Sigmoid colon (tissue), 4 donors: ENCODE results near the gene POLR1B.
"Not testable (repeated sequence)": the region's sequence is repeated elsewhere in the genome, so short reads cannot be mapped to it uniquely, and the experiment has no call there.

ENCODE experiments used
- POLR2AphosphoS5 ChIP-seq, 4 donors: sonication (generic); formaldehyde crosslinking; IDR thresholded peaks; one replicate each; pipeline ENCODE4 v1.6.1; 2017; ENCODE audit warnings: antibody characterized with exemption in 4 of 4
- TF ChIP-seq, protein P1 (sequence below), 4 experiments: fragments of 450-650 bp in 3 of 4; fragments of 200-600 bp in 1 of 4; IDR thresholded peaks; one replicate each; pipeline ENCODE4 v1.5.1; 2016 to 2019; ENCODE audit warnings: antibody characterized with exemption in 4 of 4, mild to moderate bottlenecking in 3 of 4, moderate library complexity in 2 of 4

GRCh38 chr2:112495878-112496277 is 46.4 kb upstream of the POLR1B start:
- not testable (repeated sequence) for TF ChIP-seq POLR2AphosphoS5 (IDR thresholded peaks at IDR 0.05)
- TF ChIP-seq, protein P1, sequence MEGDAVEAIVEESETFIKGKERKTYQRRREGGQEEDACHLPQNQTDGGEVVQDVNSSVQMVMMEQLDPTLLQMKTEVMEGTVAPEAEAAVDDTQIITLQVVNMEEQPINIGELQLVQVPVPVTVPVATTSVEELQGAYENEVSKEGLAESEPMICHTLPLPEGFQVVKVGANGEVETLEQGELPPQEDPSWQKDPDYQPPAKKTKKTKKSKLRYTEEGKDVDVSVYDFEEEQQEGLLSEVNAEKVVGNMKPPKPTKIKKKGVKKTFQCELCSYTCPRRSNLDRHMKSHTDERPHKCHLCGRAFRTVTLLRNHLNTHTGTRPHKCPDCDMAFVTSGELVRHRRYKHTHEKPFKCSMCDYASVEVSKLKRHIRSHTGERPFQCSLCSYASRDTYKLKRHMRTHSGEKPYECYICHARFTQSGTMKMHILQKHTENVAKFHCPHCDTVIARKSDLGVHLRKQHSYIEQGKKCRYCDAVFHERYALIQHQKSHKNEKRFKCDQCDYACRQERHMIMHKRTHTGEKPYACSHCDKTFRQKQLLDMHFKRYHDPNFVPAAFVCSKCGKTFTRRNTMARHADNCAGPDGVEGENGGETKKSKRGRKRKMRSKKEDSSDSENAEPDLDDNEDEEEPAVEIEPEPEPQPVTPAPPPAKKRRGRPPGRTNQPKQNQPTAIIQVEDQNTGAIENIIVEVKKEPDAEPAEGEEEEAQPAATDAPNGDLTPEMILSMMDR (IDR thresholded peaks at IDR 0.05), result not testable (repeated sequence)
